Measurements from ENCODE around the gene GAB4.

GAB4 gene

DNA sequence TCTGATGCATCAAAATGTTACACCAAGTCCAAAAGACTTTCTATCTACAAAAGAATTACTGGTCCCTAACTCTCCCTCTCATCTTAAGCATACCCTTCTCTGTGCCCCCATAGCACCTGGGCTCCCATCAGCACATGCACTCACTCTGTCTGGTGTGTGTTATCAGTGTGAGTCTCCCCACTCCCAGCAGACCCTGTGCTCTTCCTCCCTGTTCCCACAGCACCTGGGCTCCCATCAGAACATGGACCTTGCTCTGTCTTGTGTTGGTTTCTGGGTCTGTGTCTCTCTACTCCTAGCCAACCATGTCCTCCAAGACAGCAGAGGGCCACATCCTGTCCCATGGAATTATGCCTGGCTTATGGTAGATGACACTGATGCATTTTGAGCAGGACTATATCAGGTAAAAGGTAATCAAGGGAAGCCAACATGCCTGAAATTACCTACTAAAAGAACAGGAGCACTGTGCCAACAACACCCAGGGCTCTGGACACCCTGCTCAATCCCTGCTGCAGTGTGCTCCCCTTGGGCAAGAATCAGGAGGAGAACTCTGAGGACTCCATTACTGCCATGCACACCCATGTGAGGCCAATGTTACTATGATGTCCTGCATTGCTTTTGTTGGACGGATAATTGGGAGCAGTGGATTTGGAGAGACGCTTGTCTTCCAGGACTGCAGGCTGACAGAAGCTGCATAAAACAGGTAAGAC, 34.3 kb downstream of the GAB4 start:
- no peaks in the 10 kb centered on the region for H3K27me3 ChIP-seq (ENCODE audit: control insufficient read depth, insufficient read depth, low read length)
- no peaks in the 10 kb centered on the region for H3K9me3 ChIP-seq (ENCODE audit: control insufficient read depth, low read length)
- H3K4me1 ChIP-seq (ENCODE audit: control insufficient read depth, insufficient read depth, low read length): no peaks in the 10 kb centered on the region
- H3K9ac ChIP-seq (ENCODE audit: low read length): no peak overlapping the region
- H3K36me3 ChIP-seq (ENCODE audit: control insufficient read depth, insufficient read depth, low read length): no peaks in the 10 kb centered on the region
- H3K4me3 ChIP-seq (ENCODE audit: low read length): no peak overlapping the region

DNA sequence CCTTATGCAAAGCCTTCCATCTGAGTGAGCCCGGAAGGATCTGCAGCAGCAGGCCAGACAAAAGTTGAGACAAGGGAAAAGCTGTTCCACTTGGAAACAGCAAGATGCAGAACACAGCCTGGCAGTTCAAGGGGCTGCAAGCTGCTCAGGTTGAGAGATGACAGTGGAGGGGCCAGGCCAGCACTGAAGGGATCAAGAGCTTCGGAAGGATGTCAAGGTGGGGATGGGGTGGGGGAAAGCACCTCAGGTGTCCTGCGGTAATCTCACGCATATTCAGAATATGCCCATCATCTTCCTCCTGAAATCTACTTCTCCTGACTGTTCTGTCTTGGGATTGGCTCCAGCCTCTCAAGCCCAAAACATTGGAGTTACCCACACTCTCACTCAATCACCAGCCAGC, 35.7 kb downstream of the GAB4 start:
- H3K4me1 ChIP-seq (ENCODE audit: control insufficient read depth, insufficient read depth, low read length): no peaks in the 10 kb centered on the region
- H3K36me3 ChIP-seq (ENCODE audit: control insufficient read depth, insufficient read depth, low read length): no peaks in the 10 kb centered on the region

DNA sequence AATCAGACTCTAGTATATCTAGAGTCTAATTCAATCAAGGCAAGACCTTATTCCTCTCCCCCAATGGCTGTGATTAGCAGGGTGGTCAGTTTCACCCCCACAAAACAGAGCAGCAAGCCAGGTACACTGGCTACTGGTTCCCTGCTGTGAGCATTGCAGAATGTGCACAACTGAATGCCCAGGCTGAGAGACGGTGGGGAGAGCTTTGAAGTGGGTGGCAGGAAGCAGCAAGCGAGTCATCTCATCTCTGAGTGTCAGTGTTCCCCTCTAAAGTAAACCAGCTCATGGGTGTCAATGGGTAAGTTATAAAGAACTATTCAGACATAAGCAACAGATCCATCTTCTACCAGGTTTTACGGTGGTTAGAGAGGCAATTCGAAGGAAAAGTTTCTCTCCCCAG, 37.6 kb downstream of the GAB4 start:
- Histone ChIP-seq H3K4me3 (ENCODE audit: low read length) (no peak overlapping the region), H3K9me3 (ENCODE audit: control insufficient read depth, low read length) (no peaks in the 10 kb centered on the region), H3K36me3 (ENCODE audit: control insufficient read depth, insufficient read depth, low read length) (no peaks in the 10 kb centered on the region), H3K4me1 (ENCODE audit: control insufficient read depth, insufficient read depth, low read length) (no peaks in the 10 kb centered on the region), H3K27me3 (ENCODE audit: control insufficient read depth, insufficient read depth, low read length) (no peaks in the 10 kb centered on the region), H3K9ac (ENCODE audit: low read length) (no peak overlapping the region)

More for the DNA sequence above, 35.7 kb downstream of the GAB4 start:
- Histone ChIP-seq H3K9me3 (ENCODE audit: control insufficient read depth, low read length) (no peaks in the 10 kb centered on the region), H3K4me3 (ENCODE audit: low read length) (no peak overlapping the region), H3K9ac (ENCODE audit: low read length) (no peak overlapping the region), H3K27me3 (ENCODE audit: control insufficient read depth, insufficient read depth, low read length) (no peaks in the 10 kb centered on the region)

DNA sequence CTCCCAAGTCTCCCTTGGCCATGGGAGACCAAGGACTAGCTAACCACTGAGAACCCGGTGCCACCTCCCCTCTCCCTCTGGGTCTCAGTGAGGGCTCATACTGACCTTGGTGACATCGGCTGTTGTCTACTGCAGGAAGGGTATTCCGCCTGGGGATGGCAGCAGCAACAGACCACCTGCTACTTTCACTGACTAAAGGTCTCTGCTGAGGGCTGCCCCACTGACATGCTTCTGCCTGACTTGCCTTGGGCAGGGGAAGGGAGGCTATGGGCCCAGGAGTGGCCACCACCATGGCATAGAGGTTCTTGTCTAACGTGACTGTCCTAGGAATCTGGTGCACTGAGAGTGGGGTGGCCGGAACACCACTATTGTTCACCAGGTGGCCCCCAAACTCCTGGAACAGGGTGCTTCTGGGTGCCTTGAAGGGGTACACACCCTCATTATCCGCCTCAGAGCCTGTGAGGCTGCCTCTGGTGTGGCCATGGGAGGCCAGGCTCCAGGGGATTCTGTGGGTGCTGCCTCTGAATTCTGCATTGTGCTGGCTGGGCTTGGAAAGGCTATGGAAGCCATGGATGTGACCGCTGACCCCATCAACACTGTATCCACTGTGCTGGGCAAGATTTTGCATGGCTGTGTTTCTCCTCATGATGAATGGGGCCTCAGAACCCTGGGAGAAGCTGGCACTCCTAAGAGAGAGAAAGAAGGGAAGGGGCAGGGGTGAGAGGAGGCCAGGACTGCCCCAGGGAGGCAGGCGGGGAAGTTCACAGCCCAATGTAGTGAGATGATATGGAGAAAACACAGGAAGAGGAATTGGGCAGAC, 38.3 kb downstream of the GAB4 start:
- no peak overlapping the region for H3K9ac ChIP-seq (ENCODE audit: low read length)
- no peaks in the 10 kb centered on the region for H3K27me3 ChIP-seq (ENCODE audit: control insufficient read depth, insufficient read depth, low read length)

DNA sequence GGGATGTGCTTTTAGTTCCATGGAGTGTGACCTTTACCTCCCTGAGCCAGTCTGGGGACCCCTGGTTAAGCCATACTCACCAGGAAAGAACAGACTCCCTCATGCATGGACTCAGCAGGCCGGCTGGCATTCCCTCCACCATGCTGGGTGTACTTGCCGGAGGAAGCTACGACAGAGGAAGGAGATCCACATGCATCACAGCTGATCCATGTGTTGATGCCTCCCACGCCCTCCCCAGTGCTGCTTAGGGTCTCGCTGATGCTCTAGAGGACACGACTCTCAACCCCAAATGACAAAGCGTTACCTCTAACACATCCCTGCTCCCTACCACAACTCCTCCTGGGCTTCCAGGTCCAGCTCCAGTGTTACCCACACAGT, 39.8 kb downstream of the GAB4 start:
- Histone ChIP-seq H3K27me3 (ENCODE audit: control insufficient read depth, insufficient read depth, low read length) (no peaks in the 10 kb centered on the region), H3K9me3 (ENCODE audit: control insufficient read depth, low read length) (no peaks in the 10 kb centered on the region), H3K9ac (ENCODE audit: low read length) (no peak overlapping the region), H3K4me3 (ENCODE audit: low read length) (no peak overlapping the region), H3K4me1 (ENCODE audit: control insufficient read depth, insufficient read depth, low read length) (no peaks in the 10 kb centered on the region), H3K36me3 (ENCODE audit: control insufficient read depth, insufficient read depth, low read length) (no peaks in the 10 kb centered on the region)

More for the DNA sequence above, 38.3 kb downstream of the GAB4 start:
- no peaks in the 10 kb centered on the region for H3K4me1 ChIP-seq (ENCODE audit: control insufficient read depth, insufficient read depth, low read length)
- H3K36me3 ChIP-seq (ENCODE audit: control insufficient read depth, insufficient read depth, low read length): no peaks in the 10 kb centered on the region
- H3K4me3 ChIP-seq (ENCODE audit: low read length): no peak overlapping the region
- no peaks in the 10 kb centered on the region for H3K9me3 ChIP-seq (ENCODE audit: control insufficient read depth, low read length)

DNA sequence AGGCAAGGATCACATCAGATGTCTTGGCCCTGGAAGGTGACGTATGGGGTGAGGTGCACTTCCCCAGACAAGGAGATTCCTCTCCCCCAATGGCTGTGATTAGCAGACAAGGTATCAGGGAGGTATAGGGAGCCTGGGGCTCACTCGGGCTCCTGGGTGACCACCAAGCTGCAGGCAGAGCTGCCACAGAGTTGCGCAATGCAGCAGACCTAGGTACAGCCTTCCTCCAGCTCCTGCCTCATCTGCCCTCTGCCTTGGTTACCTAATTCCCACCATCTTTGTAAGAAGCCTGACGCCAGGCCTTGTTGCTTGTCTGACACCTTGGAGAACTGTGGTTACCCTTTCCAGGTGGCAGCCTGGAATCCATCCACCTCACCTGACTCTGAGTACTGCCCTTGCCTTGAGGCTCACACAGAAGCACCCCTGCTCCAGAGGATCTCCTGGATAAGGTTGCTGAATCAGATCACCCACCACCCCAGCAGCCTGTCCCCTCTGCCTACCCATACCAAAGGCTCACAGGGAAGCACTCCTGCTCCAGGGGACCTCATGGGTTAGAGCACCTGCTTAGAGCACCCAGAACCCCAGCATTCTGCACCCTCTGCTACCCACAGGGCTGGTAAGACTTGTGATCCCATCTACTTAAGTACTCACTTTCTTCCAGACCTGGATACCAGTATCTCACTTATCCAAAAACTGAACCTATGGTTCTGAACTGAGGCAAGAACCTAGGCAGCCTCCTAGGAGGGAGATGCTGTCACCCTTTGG, 40.4 kb downstream of the GAB4 start:
- no peak overlapping the region for H3K9ac ChIP-seq (ENCODE audit: low read length)
- no peaks in the 10 kb centered on the region for H3K4me1 ChIP-seq (ENCODE audit: control insufficient read depth, insufficient read depth, low read length)
- no peak overlapping the region for H3K4me3 ChIP-seq (ENCODE audit: low read length)
- no peaks in the 10 kb centered on the region for H3K9me3 ChIP-seq (ENCODE audit: control insufficient read depth, low read length)
- no peaks in the 10 kb centered on the region for H3K27me3 ChIP-seq (ENCODE audit: control insufficient read depth, insufficient read depth, low read length)
- no peaks in the 10 kb centered on the region for H3K36me3 ChIP-seq (ENCODE audit: control insufficient read depth, insufficient read depth, low read length)

DNA sequence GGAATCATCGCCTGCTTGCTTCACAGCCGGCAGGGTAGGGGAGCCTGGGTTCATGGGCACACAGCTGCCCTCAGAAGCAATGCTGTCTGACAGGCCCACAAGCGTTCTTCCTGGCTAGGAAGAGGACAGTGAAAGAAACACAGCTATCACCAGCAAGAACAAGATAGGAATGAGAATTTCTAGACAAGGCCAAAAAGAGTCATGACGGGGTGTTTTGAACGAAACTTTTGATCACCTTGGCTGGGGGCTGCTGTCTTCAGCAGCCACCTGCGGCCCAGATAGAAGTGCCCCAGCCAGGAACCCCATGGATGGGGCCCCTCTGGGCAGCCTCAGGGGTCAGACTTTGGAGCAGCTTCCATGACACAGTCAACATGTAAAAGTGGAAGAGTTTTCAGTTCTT, 41.8 kb downstream of the GAB4 start:
- Histone ChIP-seq H3K4me3 (ENCODE audit: low read length) (no peak overlapping the region), H3K36me3 (ENCODE audit: control insufficient read depth, insufficient read depth, low read length) (no peaks in the 10 kb centered on the region), H3K9ac (ENCODE audit: low read length) (no peak overlapping the region), H3K27me3 (ENCODE audit: control insufficient read depth, insufficient read depth, low read length) (no peaks in the 10 kb centered on the region), H3K4me1 (ENCODE audit: control insufficient read depth, insufficient read depth, low read length) (no peaks in the 10 kb centered on the region), H3K9me3 (ENCODE audit: control insufficient read depth, low read length) (no peaks in the 10 kb centered on the region)

DNA sequence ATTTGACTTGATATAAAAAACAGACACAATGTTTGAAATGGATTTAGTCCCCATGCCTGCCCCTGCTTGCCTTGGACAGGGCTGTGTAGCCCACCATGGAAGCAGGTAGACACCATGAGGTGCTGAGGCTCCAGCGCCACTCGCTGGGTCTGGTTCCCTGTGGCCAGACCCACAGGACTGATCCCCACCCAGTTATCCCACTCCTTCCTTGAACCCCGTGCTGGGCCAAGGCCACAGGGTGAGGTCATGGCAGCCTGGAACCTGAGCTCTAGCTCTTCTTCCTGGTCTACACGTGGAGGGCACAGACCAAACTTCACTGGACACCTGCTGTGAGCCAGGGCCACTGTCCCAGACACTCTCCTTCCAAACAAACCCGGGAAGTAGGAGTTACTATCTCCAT, 42.5 kb downstream of the GAB4 start:
- Histone ChIP-seq H3K27me3 (ENCODE audit: control insufficient read depth, insufficient read depth, low read length) (no peaks in the 10 kb centered on the region), H3K36me3 (ENCODE audit: control insufficient read depth, insufficient read depth, low read length) (no peaks in the 10 kb centered on the region), H3K4me1 (ENCODE audit: control insufficient read depth, insufficient read depth, low read length) (no peaks in the 10 kb centered on the region), H3K9ac (ENCODE audit: low read length) (no peak overlapping the region), H3K4me3 (ENCODE audit: low read length) (no peak overlapping the region), H3K9me3 (ENCODE audit: control insufficient read depth, low read length) (no peaks in the 10 kb centered on the region)

DNA sequence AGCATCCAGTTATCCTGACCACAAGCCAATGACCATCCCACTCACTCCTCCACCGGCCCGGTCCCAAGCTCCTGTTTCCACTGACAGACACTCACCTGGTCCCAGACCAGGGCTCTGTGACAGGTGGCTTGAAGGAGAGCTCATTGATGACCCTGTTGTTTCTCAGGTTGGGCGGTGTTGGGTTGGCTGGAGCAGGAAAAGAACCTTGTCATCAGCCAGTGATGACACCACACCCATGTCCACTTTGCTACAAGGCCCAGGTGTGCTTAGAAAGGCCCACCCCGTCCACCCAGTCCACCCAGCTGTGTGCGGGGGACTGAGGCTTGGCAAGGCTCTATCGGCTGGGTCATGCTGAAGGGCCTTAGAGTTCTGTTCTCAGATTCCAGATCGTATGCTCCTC, 42.9 kb downstream of the GAB4 start:
- Histone ChIP-seq H3K4me3 (ENCODE audit: low read length) (no peak overlapping the region), H3K9ac (ENCODE audit: low read length) (no peak overlapping the region)

DNA sequence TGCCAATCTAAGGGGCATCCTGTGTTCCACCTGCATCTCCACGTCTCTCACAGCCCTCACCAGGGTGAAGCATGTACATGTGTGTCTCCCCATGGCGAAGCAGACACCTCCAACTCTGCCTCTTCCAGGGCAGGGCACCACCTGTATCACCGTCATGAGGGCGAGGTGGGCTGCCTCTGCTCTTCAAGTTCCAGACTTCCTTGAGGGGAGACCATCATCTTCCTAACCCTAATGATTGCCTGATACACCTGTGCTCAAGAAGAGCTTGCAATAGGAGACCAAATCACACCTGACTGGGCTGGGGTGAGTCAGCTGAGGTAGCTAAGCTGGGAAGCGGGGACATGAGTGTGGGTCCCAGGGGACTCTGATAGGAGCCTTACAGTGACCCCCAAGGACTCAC, 43.7 kb downstream of the GAB4 start:
- Histone ChIP-seq H3K9ac (ENCODE audit: low read length) (no peak overlapping the region), H3K36me3 (ENCODE audit: control insufficient read depth, insufficient read depth, low read length) (no peaks in the 10 kb centered on the region), H3K27me3 (ENCODE audit: control insufficient read depth, insufficient read depth, low read length) (no peaks in the 10 kb centered on the region), H3K9me3 (ENCODE audit: control insufficient read depth, low read length) (no peaks in the 10 kb centered on the region), H3K4me3 (ENCODE audit: low read length) (no peak overlapping the region), H3K4me1 (ENCODE audit: control insufficient read depth, insufficient read depth, low read length) (no peaks in the 10 kb centered on the region)

More for the DNA sequence above, 42.9 kb downstream of the GAB4 start:
- H3K27me3 ChIP-seq (ENCODE audit: control insufficient read depth, insufficient read depth, low read length): no peaks in the 10 kb centered on the region
- no peaks in the 10 kb centered on the region for H3K4me1 ChIP-seq (ENCODE audit: control insufficient read depth, insufficient read depth, low read length)
- H3K36me3 ChIP-seq (ENCODE audit: control insufficient read depth, insufficient read depth, low read length): no peaks in the 10 kb centered on the region
- H3K9me3 ChIP-seq (ENCODE audit: control insufficient read depth, low read length): no peaks in the 10 kb centered on the region

DNA sequence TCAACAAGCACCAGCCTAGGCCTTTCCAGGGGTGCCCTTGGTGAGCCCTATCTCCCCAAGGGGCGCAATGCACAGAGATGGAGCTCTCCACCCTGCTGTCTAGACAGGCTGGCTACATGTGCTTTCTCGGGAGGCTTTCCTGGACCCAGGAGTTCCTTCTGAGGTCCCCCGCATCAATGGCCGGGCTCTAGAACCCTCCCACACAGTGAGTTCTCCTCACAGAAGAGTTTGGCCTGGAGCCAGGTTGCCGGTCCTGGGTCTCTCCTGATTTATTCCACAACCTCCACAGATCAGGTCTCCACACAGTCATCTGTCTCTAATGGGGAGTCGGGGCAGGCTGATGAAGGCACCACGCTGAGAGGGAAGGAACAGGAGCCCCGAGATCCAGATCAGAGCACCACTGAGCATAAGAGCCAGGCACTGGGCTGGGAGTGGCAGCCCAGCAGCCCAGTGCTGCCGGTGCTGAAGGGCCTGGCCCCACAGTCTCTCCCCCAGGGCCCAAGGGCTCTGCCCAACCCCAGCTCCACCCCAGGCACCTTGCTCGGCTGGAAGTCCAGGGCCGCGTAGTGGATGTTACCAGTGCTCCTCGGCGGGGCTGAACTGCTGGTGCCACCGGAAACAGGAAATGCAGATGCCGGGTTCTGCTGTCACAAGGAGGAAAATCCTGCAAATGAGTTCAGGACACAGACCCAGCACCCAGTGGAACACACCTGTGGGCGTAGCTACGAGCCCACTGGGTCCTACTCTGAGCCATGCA, 44.7 kb downstream of the GAB4 start:
- Histone ChIP-seq H3K9me3 (ENCODE audit: control insufficient read depth, low read length) (no peaks in the 10 kb centered on the region), H3K4me3 (ENCODE audit: low read length) (no peak overlapping the region), H3K27me3 (ENCODE audit: control insufficient read depth, insufficient read depth, low read length) (no peaks in the 10 kb centered on the region), H3K9ac (ENCODE audit: low read length) (no peak overlapping the region), H3K36me3 (ENCODE audit: control insufficient read depth, insufficient read depth, low read length) (no peaks in the 10 kb centered on the region), H3K4me1 (ENCODE audit: control insufficient read depth, insufficient read depth, low read length) (no peaks in the 10 kb centered on the region)

Data from mucosa of stomach (tissue), 1 donor.